Measurements from ENCODE around the gene SLC20A1.

Gene SLC20A1

DNA sequence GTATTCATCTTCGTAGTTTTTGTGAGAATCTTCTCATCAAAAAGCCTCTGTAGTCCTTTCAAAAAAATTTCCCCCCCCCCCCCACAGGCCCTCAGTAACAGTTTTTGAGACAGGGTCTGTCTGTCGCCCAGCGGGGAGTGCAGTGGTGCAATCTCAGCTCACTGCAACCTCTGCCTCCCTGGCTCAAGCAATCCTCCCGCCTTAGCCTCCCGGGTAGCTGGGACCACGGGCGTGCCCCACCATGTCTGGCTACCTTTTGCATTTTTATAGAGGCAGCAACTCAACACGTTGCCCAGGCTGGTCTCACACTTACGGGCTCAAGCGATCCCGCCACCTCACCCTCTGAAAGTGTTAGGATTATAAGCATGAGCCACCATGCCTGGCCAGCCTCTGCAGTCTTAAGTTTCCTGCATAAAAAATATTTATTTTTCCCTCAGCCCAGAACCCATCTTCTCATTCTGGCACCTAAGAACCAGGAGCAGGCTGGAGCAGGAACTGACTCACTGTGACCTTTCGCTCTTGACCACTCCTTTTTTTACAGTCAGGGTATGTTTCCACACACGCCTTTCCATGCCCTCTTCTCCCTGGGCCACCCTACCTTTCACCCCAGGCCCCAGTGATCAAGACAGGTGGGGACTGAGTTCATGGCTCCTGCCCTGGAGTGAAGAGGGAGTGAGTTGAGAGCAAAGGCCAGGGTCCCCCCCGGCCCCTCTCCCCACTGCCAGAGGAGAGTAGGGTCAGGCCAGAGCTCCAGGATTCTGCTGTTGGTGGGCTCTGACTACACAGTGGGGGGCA, 42.5 kb downstream of the SLC20A1 start:
- H3K27ac ChIP-seq = no peak overlapping the region
- TF ChIP-seq, protein P1, sequence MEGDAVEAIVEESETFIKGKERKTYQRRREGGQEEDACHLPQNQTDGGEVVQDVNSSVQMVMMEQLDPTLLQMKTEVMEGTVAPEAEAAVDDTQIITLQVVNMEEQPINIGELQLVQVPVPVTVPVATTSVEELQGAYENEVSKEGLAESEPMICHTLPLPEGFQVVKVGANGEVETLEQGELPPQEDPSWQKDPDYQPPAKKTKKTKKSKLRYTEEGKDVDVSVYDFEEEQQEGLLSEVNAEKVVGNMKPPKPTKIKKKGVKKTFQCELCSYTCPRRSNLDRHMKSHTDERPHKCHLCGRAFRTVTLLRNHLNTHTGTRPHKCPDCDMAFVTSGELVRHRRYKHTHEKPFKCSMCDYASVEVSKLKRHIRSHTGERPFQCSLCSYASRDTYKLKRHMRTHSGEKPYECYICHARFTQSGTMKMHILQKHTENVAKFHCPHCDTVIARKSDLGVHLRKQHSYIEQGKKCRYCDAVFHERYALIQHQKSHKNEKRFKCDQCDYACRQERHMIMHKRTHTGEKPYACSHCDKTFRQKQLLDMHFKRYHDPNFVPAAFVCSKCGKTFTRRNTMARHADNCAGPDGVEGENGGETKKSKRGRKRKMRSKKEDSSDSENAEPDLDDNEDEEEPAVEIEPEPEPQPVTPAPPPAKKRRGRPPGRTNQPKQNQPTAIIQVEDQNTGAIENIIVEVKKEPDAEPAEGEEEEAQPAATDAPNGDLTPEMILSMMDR (IDR thresholded peaks at IDR 0.05; ENCODE audit: low read depth, low read length) = no peak

DNA sequence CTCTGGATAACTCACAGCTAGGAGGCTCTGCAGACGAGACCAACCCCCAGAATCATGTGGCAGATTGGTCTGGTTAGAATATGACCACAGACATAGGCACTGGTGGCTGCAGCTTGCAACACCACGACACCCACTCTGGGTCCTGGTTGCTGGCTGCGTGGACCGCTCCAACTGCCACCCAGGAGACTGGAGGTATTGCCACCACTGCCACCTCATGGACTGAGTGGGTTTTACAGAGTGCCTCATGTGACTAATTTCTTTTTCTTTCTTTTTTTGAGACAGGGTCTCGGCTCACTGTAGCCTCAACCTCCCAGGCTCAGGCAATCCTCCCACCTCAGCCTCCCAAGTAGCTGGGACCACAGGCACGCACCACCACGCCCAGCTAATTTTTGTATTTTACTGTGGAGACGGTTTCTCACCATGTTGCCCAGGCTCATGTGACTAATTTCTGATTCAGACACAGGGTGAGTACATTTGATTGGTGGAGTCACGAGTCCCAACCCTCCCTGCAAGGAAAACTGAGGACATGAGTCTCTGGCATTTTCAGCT, 45.2 kb downstream of the SLC20A1 start:
- Histone ChIP-seq H3K27me3 (ENCODE audit: insufficient read depth, low read depth, severe bottlenecking) (no peaks in the 10 kb centered on the region), H3K9me3 (ENCODE audit: severe bottlenecking) (no peaks in the 10 kb centered on the region), H3K4me3 (ENCODE audit: low read depth, low read length) (no peak overlapping the region), H3K27ac (no peak overlapping the region), H3K36me3 (no peaks in the 10 kb centered on the region)
- TF ChIP-seq, protein P1 (IDR thresholded peaks at IDR 0.05; ENCODE audit: low read depth, low read length) = peak; percentile 75
- peak; percentile 76 for DNase-seq

More for the DNA sequence above, 42.5 kb downstream of the SLC20A1 start:
- Histone ChIP-seq H3K4me3 (ENCODE audit: low read depth, low read length) (no peak overlapping the region), H3K36me3 (no peaks in the 10 kb centered on the region), H3K9me3 (ENCODE audit: severe bottlenecking) (no peaks in the 10 kb centered on the region), H3K27me3 (ENCODE audit: insufficient read depth, low read depth, severe bottlenecking) (no peaks in the 10 kb centered on the region)
- no peak for DNase-seq

DNA sequence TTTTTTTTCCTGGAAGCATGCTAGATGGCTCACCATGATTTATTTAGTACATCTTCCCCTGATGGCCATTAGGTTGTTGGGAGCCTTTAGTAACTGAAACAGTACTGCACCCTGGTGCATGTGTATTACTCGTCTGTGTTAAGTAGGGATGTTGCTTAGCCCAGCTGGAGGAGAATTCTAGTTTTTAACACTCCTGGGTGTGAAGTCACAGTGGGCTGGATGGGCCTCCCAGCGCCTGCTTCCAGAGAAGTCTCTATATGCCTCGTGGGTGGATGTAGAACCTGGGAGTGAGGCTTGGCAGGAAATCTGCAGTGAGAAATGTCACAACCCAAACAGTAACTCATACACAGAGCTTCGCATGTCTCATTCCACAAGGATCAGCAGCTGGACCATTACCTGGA, 46.1 kb downstream of the SLC20A1 start:
- TF ChIP-seq, protein P1 (IDR thresholded peaks at IDR 0.05; ENCODE audit: low read depth, low read length) = no peak
- H3K4me3 ChIP-seq (ENCODE audit: low read depth, low read length) = no peak overlapping the region
- H3K36me3 ChIP-seq = no peaks in the 10 kb centered on the region
- H3K9me3 ChIP-seq (ENCODE audit: severe bottlenecking) = no peaks in the 10 kb centered on the region
- no peak overlapping the region for H3K27ac ChIP-seq
- no peak for DNase-seq
- H3K27me3 ChIP-seq (ENCODE audit: insufficient read depth, low read depth, severe bottlenecking) = no peaks in the 10 kb centered on the region

DNA sequence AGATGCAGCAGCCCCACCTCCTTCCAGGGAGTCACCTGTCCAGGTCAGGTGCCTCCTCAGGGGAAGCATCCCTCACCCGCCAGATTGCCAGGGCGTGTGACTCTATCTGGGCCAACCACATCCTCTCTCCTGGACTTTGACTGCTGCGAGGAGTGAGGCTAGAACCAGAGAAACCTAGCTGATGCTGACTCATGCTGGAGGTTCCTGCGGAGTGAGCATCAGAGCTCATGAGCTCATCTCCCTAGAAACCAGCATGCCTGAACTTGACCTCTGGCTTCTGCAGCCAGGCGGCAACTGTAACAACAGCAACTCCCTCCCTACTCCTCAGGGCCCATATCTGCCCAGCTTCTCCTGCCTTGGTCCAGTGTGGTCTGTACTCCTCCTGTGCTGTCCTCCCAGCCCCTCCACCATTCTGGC, 46.8 kb downstream of the SLC20A1 start:
- Histone ChIP-seq H3K27me3 (ENCODE audit: insufficient read depth, low read depth, severe bottlenecking) (no peaks in the 10 kb centered on the region), H3K9me3 (ENCODE audit: severe bottlenecking) (no peaks in the 10 kb centered on the region), H3K36me3 (no peaks in the 10 kb centered on the region), H3K27ac (no peak overlapping the region), H3K4me3 (ENCODE audit: low read depth, low read length) (no peak overlapping the region)
- DNase-seq = no peak
- TF ChIP-seq, protein P1 (IDR thresholded peaks at IDR 0.05; ENCODE audit: low read depth, low read length) = no peak

DNA sequence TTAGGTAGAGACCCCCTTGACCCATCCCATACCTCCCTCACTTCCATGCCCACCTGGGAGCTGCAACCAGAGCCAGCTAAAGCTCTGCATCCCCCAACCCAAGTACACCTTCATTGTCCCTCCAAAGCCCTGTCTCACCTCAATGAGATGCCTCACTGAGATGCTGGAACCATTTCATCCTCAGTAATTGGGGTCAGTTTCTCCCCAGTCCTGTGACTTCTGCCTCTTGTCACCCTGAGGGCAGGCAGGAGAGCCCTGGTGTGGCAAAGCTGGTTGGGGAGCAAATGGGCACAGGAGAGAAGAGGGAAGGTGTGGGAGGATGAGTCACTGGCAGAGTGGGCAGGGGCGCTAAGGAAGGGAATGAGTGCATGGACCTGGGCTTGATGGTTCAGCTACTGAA, 47.2 kb downstream of the SLC20A1 start:
- Histone ChIP-seq H3K27ac (no peak overlapping the region), H3K4me3 (ENCODE audit: low read depth, low read length) (no peak overlapping the region), H3K36me3 (no peaks in the 10 kb centered on the region), H3K27me3 (ENCODE audit: insufficient read depth, low read depth, severe bottlenecking) (no peaks in the 10 kb centered on the region), H3K9me3 (ENCODE audit: severe bottlenecking) (no peaks in the 10 kb centered on the region)
- no peak for DNase-seq
- TF ChIP-seq, protein P1 (IDR thresholded peaks at IDR 0.05; ENCODE audit: low read depth, low read length) = no peak

Measured in WERI-Rb-1 (cell line).